ENCODE data around the gene ARHGAP10.

- TF ChIP-seq CTCF (IDR thresholded peaks at IDR 0.05; ENCODE audit: insufficient read depth, low read depth, low read length) = no peak
- TF ChIP-seq EZH2 (IDR thresholded peaks at IDR 0.05; ENCODE audit: insufficient read depth, low read length) = no peak
These were observed 119.2 kb downstream of the ARHGAP10 start for GRCh38 chr4:147851135-147851534.

Measured in astrocyte (in vitro differentiated cells and primary cell).